ENCODE results near the gene RTEL1. TPM values are rescaled to one million over a fixed set of nuclear protein-coding genes. Genes with fewer than 3 reads are reported as not detected.

The RTEL1 gene
- total and polyA plus RNA-seq, 2 donors (not counting 1 experiment from before 2014, with no cell fraction given), result 15.1 to 32.6 TPM

GRCh38 chr20:63619086-63619485, 39.0 kb upstream of the RTEL1 start:
- Histone ChIP-seq H3K27ac (ENCODE audit: low read length in 2 of 2) (no peak overlapping the region), H3K4me2 (replicated peaks; ENCODE audit: low read depth, low read length, poor library complexity, severe bottlenecking) (no peak overlapping the region), H3K9ac (ENCODE audit: low read length) (no peak overlapping the region), H3K27me3 (replicated peaks in 1 of 4; ENCODE audit: control extremely low read depth in 1 of 4, control insufficient read depth in 3 of 4, insufficient read depth in 4 of 4, low read length in 3 of 4) (no peaks in the 10 kb centered on the region), H3K79me2 (ENCODE audit: control insufficient read depth, insufficient read depth, low read length) (peaks cover 87% of the 10 kb centered on the region), H3K4me1 (ENCODE audit: control insufficient read depth in 2 of 2, insufficient read depth in 2 of 2, low read length in 2 of 2) (peaks cover 0 to 6% of the 10 kb centered on the region in 2 donors), H3K4me3 (ENCODE audit: control extremely low read depth in 1 of 5, extremely low read depth in 1 of 5, insufficient read depth in 1 of 5, low read depth in 2 of 5, low read length in 4 of 5) (no peak overlapping the region), H3K36me3 (replicated peaks in 1 of 2; ENCODE audit: control extremely low read depth in 1 of 2, control insufficient read depth in 1 of 2, extremely low read depth in 1 of 2, insufficient read depth in 2 of 2, low read length in 1 of 2) (peaks cover 0 to 33% of the 10 kb centered on the region in 2 experiments), H3K9me3 (ENCODE audit: control extremely low read depth in 1 of 3, control insufficient read depth in 2 of 3, insufficient read depth in 1 of 3, low read length in 2 of 3) (peaks cover 0 to 3% (median 0%) of the 10 kb centered on the region in 3 donors), H4K20me1 (ENCODE audit: control insufficient read depth, insufficient read depth, low read length, poor library complexity, severe bottlenecking) (peaks cover 28% of the 10 kb centered on the region), H2AFZ (ENCODE audit: insufficient read depth, low read depth, low read length, poor library complexity, severe bottlenecking) (no peak overlapping the region)
- no peaks in the 10 kb centered on the region for H3K27me3 Mint-ChIP-seq
- no peak overlapping the region for H3K4me3 Mint-ChIP-seq
- ChIA-PET POLR2A (interaction anchor here (1.1 to 1.3 kb wide), 2 partner anchors 9 to 23 kb away, joined by 5 to 6 read pairs; no protein-coding TSS in a partner anchor), CTCF (no interaction called here)
- H3K27ac Mint-ChIP-seq, result no peak overlapping the region
- TF ChIP-seq EZH2 (IDR thresholded peaks at IDR 0.05; ENCODE audit: borderline replicate concordance, insufficient read depth, low read depth, low read length, poor library complexity, severe bottlenecking) (no peak), CTCF (IDR thresholded peaks at IDR 0.05) (no peak)
- peaks cover 11% of the 10 kb centered on the region for H3K4me1 Mint-ChIP-seq
- ATAC-seq (ENCODE audit: low read depth), result no peak
- intact Hi-C loops (cut with micrococcal nuclease), result no loop called here
- WGBS (ENCODE audit: insufficient coverage), result 98% methylated on average over 16 of the region's 16 CpGs
- H3K9me3 Mint-ChIP-seq (ENCODE audit: insufficient read depth), result no peaks in the 10 kb centered on the region
- no peak for DNase-seq

- CTCF ChIA-PET, result no interaction called here
- POLR2A ChIA-PET, result interaction anchor here (1.1 to 1.3 kb wide), 2 partner anchors 8 to 22 kb away, joined by 5 to 6 read pairs; no protein-coding TSS in a partner anchor
- Histone ChIP-seq H3K4me2 (replicated peaks; ENCODE audit: low read depth, low read length, poor library complexity, severe bottlenecking) (no peak overlapping the region), H3K79me2 (ENCODE audit: control insufficient read depth, insufficient read depth, low read length) (peaks cover 88% of the 10 kb centered on the region), H4K20me1 (ENCODE audit: control insufficient read depth, insufficient read depth, low read length, poor library complexity, severe bottlenecking) (peaks cover 28% of the 10 kb centered on the region), H2AFZ (ENCODE audit: insufficient read depth, low read depth, low read length, poor library complexity, severe bottlenecking) (no peak overlapping the region), H3K9ac (ENCODE audit: low read length) (no peak overlapping the region), H3K4me1 (ENCODE audit: control insufficient read depth in 2 of 2, insufficient read depth in 2 of 2, low read length in 2 of 2) (peaks cover 0 to 6% of the 10 kb centered on the region in 2 donors), H3K4me3 (ENCODE audit: control extremely low read depth in 1 of 5, extremely low read depth in 1 of 5, insufficient read depth in 1 of 5, low read depth in 2 of 5, low read length in 4 of 5) (no peak overlapping the region), H3K9me3 (ENCODE audit: control extremely low read depth in 1 of 3, control insufficient read depth in 2 of 3, insufficient read depth in 1 of 3, low read length in 2 of 3) (no peaks in the 10 kb centered on the region), H3K27me3 (replicated peaks in 1 of 4; ENCODE audit: control extremely low read depth in 1 of 4, control insufficient read depth in 3 of 4, insufficient read depth in 4 of 4, low read length in 3 of 4) (no peaks in the 10 kb centered on the region), H3K27ac (ENCODE audit: low read length in 2 of 2) (no peak overlapping the region), H3K36me3 (replicated peaks in 1 of 2; ENCODE audit: control extremely low read depth in 1 of 2, control insufficient read depth in 1 of 2, extremely low read depth in 1 of 2, insufficient read depth in 2 of 2, low read length in 1 of 2) (peaks cover 0 to 33% of the 10 kb centered on the region in 2 experiments)
- ATAC-seq (ENCODE audit: low read depth) (no peak), DNase-seq (no peak)
- H3K4me3 Mint-ChIP-seq, result no peak overlapping the region
- WGBS (ENCODE audit: insufficient coverage), result 98% methylated on average over 12 of the region's 13 CpGs
- H3K4me1 Mint-ChIP-seq, result peaks cover 13% of the 10 kb centered on the region
- intact Hi-C loops (cut with micrococcal nuclease), result no loop called here
- no peaks in the 10 kb centered on the region for H3K9me3 Mint-ChIP-seq (ENCODE audit: insufficient read depth)
- TF ChIP-seq EZH2 (IDR thresholded peaks at IDR 0.05; ENCODE audit: borderline replicate concordance, insufficient read depth, low read depth, low read length, poor library complexity, severe bottlenecking) (no peak), CTCF (IDR thresholded peaks at IDR 0.05) (no peak)
- H3K27ac Mint-ChIP-seq, result no peak overlapping the region
- no peaks in the 10 kb centered on the region for H3K27me3 Mint-ChIP-seq
Observed at GRCh38 chr20:63619505-63619904, 38.6 kb upstream of the RTEL1 start.
